GM12865 (cell line): ENCODE data around the gene LDHD.

Source experiments
- DNase-seq: peaks from one replicate; pipeline ENCODE4 v3.0.0; 2010; ENCODE audit warnings: low read depth
- H3K4me3 ChIP-seq: 2 replicates; pipeline ENCODE4 v1.5.1; 2011; ENCODE audit warnings: mild to moderate bottlenecking, low read depth, low read length, control low read depth
- TF ChIP-seq, protein P1 (sequence below): IDR thresholded peaks from 2 replicates; pipeline ENCODE4 v1.5.1; 2011; ENCODE audit warnings: low read length, control low read depth, low read depth, inconsistent platforms; ENCODE audit not compliant: insufficient read depth; ENCODE audit errors: missing control alignments

LDHD gene

DNA sequence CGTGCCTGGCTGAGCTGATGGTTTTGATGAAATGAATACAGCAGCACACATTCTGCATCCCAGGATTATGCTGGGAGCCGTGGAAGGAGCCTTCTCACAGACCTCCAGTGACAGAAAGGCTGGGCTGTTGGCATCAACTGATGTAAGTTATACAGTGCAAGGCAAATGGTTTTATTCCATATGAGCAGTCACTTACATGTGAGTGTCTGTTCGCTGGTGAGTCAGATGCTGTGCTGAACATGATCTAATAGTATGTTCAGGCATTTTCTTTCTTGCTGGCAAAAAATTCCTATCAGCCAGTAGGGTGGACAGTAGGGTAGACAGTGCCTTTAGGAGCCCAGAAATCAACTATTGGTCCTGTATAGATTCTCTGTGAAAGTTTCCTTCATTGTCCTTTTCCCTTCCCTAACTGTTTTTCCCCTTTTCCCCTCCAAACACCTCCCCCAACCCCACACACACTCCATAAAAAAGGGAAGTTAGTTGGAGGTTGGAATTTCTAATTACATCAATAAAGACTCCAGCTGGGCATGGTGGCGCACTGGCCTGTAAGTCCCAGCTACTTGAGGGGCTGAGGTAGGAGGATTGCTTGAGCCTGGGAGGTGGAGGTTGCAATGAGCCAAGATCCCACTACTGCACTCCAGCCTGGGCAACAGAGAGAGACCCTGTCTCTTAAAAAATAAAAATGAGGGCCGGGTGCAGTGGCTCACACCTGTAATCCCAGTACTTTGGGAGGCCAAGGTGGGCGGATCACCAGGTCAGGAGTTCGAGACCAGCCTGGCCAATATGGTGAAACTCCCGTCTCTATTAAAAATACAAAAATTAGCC, 36.2 kb downstream of the LDHD start:
- TF ChIP-seq, protein P1, sequence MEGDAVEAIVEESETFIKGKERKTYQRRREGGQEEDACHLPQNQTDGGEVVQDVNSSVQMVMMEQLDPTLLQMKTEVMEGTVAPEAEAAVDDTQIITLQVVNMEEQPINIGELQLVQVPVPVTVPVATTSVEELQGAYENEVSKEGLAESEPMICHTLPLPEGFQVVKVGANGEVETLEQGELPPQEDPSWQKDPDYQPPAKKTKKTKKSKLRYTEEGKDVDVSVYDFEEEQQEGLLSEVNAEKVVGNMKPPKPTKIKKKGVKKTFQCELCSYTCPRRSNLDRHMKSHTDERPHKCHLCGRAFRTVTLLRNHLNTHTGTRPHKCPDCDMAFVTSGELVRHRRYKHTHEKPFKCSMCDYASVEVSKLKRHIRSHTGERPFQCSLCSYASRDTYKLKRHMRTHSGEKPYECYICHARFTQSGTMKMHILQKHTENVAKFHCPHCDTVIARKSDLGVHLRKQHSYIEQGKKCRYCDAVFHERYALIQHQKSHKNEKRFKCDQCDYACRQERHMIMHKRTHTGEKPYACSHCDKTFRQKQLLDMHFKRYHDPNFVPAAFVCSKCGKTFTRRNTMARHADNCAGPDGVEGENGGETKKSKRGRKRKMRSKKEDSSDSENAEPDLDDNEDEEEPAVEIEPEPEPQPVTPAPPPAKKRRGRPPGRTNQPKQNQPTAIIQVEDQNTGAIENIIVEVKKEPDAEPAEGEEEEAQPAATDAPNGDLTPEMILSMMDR, result no peak
- H3K4me3 ChIP-seq, result no peak overlapping the region
- no peak for DNase-seq

DNA sequence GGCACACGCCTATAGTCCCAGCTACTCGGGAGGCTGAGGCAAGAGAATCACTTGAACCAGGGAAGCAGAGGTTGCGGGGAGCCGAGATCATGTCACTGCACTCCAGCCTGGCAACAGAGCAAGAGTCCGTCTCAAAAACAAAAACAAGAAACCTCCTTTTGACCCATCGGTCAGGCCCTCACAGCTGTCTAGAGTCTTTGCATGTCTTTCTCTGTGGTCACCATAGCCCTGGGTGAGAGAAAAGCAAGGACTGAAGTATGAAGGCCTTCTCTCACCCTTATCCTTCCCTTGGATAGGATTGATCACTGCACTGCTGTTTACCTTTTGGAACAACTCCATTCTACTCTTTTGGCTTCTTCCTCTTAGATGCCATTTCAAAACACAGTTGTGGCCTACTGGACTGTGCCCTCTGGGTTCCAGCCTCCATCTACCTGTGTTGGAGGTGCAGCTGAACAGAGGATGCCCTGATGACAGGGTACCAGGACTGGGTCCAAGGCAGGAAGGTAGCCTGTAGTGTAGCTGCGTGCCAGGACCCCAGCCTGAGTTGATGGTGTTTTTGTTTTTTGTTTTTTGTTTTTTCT, 37.1 kb downstream of the LDHD start:
- DNase-seq, result no peak
- TF ChIP-seq, protein P1, result no peak

DNA sequence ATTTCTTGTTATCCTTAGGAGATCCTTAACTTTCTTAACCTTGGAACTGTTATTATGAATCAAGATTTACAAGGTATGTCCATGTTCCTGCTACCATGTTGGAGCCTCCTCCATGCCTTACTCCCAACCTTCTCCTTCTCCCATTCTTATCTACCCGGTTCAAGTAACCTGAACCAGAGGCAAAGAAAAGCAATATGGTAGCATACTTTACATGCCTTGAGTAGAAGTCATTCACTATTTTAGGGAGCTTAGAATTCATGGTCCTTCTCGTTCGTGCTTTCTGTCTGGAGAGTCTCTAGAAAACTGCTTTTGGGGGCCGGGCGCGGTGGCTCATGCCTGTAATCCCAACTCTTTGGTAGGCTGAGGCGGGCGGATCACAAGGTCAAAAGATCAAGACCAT, 37.7 kb downstream of the LDHD start:
- TF ChIP-seq, protein P1, result no peak
- H3K4me3 ChIP-seq, result no peak overlapping the region
- no peak for DNase-seq

More for the DNA sequence above, 37.1 kb downstream of the LDHD start:
- no peak overlapping the region for H3K4me3 ChIP-seq

DNA sequence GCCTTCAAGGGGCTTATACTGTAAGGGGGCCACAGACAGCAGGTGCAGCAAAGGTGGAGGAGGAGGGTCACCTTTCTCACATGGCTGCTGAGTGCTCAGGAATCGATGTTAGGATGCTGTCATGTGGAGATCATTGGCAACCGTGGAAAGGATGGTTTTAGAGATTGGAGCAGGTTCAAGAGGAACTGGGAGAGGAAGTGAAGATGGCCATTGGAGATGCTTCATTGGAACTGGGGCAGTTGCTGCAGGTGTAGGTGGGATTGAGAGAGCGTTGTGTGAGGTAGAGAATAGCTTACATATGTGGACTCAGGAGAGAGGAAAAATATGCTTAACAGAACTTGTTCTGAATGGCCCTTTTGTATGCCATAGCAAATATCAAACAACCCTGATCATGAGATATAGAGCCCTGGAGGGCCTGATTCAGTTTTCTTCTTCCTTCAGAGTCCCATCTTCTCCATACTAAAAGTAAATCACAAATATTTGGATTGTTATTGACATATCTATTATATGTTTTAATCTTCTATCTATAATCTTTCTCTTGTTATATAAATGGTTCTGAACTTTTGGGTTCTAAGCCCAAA, 40.8 kb downstream of the LDHD start:
- TF ChIP-seq, protein P1, result no peak
- H3K4me3 ChIP-seq, result peak overlapping the region; percentile 32
- no peak for DNase-seq

DNA sequence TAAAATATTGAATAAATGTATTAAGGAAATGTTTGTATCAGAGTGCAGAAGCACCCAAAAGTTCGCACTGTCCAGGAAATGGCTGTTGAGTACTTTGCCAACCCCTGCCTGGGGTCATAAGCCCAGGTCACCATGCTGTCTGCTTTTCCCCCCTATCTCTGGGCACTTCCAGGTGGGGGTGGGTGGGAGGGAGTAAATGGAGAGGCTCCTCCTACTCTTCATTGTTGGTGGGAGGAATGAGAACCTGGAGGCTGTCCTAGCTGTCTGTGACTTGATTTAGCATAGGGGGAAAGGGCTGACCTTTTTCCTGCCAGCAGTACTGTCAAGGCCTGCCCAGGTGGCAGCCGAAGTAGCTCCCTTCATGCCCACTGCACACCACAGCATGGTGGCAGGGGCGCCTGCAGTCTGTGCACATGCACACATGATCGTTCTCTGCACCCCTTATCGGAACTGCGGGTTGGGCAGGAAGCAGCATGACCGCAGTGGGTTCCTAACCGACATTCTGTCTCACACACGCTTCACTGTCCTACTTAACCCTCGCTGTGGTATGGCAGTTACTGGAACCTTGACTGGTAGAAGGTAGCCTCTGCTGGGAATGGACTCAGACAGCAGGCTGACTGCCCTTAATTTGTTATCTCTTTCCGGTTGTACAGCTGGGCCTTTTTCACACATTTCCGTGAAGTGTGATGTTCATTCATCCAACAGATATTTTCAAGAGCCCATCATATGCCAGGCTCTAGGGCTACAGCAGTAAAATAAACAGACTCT, 41.5 kb downstream of the LDHD start:
- peak; percentile 96 for DNase-seq
- peak overlapping the region; percentile 32 for H3K4me3 ChIP-seq
- TF ChIP-seq, protein P1, result no peak

DNA sequence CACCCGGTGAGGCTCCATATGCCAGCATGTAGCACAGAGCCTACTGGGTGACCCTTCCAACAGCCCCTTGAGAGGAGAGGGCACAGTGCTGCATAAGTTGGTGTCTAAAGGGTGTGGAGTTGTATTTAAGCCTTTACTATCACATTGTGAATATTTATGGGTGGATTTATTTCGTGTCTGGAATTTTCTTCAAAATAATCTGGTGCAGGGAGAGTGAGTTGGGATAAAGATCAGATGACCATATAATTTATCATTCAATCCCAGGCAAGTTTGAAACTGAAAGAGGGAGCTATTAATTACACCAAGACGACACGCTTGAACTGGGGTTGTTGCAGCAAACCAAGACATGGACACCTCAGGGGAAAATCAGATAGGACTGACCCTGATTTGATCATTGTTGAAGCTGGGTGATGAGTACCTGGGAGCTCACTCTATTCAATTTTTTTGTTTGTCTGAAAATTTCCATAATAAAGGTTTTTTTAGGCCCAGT, 42.2 kb downstream of the LDHD start:
- no peak overlapping the region for H3K4me3 ChIP-seq
- DNase-seq, result no peak
- TF ChIP-seq, protein P1, result no peak
